HG03469 (cell line): ENCODE data around the gene SLC43A3.
"Not testable (repeated sequence)": the region's sequence is repeated elsewhere in the genome, so short reads cannot be mapped to it uniquely, and the experiment has no call there.

Experiments used
- ATAC-seq: cut with Tn5 transposase; IDR thresholded peaks from one replicate; pipeline ENCODE4 v1.9.1; 2021; ENCODE audit warnings: mild to moderate bottlenecking, moderate library complexity, moderate number of reproducible peaks; ENCODE audit not compliant: unreplicated experiment

SLC43A3 gene

GRCh38 chr11:57460022-57460757 lies 33.3 kb upstream of the SLC43A3 start, which contains the start of gene RTN4RL2:
RTN4RL2 (plus strand) TSS chr11:57460528; CDS start chr11:57460866, 338 bp downstream.
- ATAC-seq = no peak

GRCh38 chr11:57459164-57460021 lies 32.5 kb upstream of the SLC43A3 start:
- no peak for ATAC-seq

- ATAC-seq = no peak
Observed at GRCh38 chr11:57458410-57459163, 31.7 kb upstream of the SLC43A3 start.

- ATAC-seq = no peak
Observed at GRCh38 chr11:57458060-57458409, 31.1 kb upstream of the SLC43A3 start.

- no peak for ATAC-seq
Observed at GRCh38 chr11:57457643-57458023, 30.7 kb upstream of the SLC43A3 start.

GRCh38 chr11:57456960-57457642 lies 30.2 kb upstream of the SLC43A3 start:
- no peak for ATAC-seq

GRCh38 chr11:57453543-57454177 lies 26.7 kb upstream of the SLC43A3 start:
- ATAC-seq = no peak

GRCh38 chr11:57446055-57446454 lies 19.1 kb upstream of the SLC43A3 start:
- ATAC-seq = no peak

GRCh38 chr11:57445122-57445394 lies 18.1 kb upstream of the SLC43A3 start:
- not testable (repeated sequence) for ATAC-seq

- ATAC-seq = no peak
Observed at GRCh38 chr11:57444362-57445121, 17.6 kb upstream of the SLC43A3 start.

GRCh38 chr11:57440744-57441414 lies 14.0 kb upstream of the SLC43A3 start:
- ATAC-seq = no peak

- ATAC-seq = no peak
Observed at GRCh38 chr11:57439786-57440185, 12.9 kb upstream of the SLC43A3 start.

GRCh38 chr11:57438345-57439285 lies 11.7 kb upstream of the SLC43A3 start:
- no peak for ATAC-seq

- no peak for ATAC-seq
Observed at GRCh38 chr11:57436031-57436430, 9.1 kb upstream of the SLC43A3 start.

GRCh38 chr11:57434640-57435546 lies 8.0 kb upstream of the SLC43A3 start:
- no peak for ATAC-seq

- ATAC-seq = peak; percentile 45
Observed at GRCh38 chr11:57432714-57433163, 5.8 kb upstream of the SLC43A3 start.

GRCh38 chr11:57432149-57432561 lies 5.2 kb upstream of the SLC43A3 start:
- ATAC-seq = no peak
